Iris pigment epithelial cell (primary cell): ENCODE measurements around the gene ANKS3.

ENCODE experiments used
- DNase-seq: peaks from one replicate; pipeline ENCODE4 v3.0.0-alpha.2; 2011; ENCODE audit warnings: low read depth

Gene ANKS3

DNA sequence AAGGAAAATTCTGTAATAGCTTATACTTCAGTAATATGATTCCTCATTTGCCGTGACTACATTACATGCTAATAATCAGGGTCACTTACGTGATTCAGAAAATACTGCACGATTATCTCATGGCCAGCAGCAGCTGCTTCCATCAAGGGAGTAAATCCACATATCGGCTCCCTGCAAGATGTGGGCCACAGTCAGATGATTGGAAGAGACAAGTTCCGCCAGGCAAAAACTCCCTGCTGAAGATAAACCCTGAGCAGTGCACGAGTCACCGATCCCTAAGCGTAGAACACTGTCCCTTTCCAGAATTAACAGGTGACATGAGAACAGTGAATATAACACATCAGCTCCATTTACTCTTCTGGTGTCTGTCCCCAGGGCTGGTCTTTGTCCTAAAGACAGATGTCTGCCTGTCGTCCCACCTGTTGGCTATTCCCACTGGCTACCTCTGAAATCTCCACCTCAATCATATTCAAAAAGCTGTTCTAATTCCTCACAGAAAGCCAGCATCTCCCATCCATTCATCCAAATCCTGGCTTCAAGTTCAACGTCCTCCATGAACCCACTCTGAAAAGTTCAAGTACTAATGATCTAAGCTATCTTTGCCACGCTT lies 9.3 kb downstream of the ANKS3 start:
- DNase-seq: no peak

DNA sequence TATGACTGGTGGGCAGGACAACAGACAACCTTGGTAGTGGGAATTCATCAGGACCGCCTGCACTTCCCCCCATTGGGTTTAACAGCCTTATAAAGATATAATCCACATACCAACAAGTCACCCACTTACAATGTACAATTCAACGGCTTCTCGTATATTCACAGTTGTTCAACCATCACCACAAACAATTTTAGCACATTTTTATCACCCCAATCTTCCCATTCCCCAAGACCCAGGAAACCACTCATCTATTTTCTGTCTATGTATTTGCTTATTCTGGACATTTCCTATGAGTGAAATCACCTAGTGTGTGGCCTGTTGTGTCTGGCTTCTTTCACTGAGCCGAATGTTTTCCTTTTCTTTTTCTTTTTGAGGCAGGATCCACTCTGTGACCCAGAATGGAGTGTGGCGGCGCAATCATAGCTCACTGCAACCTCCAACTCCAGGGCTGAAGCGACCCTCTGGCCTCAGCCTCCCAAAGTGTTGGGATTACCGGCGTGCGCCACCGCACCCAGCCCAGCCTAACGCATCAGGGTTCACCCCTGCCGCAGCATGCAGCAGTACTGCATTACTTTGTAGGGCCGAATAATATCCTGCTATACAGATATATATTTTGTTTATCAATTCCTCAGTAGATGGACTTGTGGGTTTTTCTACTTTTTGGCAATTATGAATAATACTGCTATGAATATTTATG lies 10.9 kb downstream of the ANKS3 start:
- DNase-seq: no peak

DNA sequence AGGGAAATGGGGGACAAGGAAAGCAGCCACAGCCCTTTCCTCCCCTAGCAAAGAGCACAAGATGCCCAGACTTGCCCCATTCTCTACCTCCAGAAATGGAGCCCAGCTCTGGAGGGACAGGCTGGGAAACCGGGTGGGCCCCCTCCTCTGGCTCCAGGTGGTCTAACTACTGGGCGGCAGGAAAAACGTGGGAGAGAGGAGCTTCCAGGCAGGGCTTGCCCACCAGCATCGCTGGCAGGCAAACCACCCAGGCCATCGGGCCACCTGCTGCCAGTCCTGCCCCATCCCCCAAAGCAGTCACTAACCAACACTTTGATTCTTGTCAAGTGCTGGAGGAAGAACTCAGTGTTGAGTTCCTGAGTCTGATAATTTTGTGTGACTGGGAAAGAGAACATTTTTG lies 15.6 kb downstream of the ANKS3 start:
- no peak for DNase-seq

DNA sequence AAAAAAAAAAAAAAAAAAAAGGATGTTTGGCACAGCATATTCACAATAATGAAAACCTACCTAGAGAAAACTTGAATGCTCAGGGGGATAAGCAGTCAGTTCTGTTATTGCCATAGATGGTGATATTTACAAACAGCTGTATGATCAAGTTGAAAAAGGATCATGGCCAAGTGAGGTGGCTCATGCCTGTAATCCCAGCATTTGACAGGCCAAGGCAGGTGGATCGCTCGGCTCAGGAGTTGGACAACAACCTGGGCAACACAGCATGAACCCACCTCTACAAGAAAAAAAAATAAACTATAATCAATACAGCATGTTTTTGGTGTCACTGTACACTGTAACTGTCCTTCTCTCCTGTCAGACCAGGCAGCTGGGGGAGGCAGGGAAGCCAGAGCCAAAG lies 19.1 kb downstream of the ANKS3 start:
- DNase-seq: no peak

DNA sequence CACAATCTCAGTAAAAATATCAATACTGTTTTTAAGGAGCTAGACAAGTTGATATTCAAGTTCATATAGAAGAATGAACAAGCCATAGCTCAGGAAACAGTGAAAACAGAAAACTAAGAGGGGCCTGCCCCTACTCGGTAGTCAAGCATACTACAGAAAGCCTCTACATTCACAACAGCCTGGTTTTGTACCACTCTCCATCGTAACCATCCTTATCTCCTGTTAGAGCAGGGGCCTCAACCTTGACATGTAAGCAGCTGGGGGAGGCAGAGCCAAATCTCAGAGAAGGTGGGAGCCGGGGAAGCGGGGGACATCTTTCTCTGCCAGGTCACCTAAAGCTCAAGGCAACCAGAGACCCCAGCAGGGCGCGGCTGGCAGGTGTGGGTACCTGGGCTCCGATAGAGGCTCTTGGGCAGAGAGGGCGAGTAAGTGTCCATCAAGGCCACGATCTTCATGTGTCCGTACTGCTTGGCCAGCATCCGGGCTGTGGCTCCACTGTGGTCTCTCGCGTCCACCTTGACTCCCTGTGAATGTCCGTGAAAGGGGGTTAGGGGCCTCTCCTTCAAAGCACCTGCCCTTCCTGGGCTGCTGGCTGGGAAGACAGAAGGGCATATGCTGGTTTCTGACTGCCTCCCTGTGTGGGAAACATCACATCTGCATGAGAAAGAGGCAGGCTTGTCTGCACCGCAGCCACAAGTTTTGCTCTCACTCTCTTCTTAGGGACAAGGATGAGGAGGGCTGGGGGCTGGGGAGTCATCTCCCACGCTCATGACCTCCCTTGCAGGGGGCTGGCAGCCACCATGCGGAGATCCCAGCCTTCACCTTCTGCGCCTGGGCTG lies 20.2 kb downstream of the ANKS3 start:
- no peak for DNase-seq

DNA sequence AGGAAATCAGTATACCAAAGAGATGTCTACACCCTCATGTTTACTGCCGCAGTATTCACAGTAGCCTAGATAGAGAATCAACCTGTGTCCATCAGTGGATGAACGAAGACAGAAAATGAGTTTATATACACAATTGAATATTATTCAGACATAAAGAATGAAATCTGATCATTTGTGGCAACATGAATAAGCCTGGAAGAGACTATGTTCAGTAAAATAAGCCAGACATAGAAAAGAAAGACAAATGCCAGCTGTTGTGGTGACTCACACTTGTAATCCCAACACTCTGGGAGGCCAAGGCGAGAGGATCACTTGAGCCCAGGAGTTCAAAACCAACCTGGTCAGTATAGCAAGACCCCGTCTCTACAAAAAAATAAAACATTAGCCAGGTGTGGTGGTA lies 24.6 kb downstream of the ANKS3 start:
- peak; percentile 63 for DNase-seq

DNA sequence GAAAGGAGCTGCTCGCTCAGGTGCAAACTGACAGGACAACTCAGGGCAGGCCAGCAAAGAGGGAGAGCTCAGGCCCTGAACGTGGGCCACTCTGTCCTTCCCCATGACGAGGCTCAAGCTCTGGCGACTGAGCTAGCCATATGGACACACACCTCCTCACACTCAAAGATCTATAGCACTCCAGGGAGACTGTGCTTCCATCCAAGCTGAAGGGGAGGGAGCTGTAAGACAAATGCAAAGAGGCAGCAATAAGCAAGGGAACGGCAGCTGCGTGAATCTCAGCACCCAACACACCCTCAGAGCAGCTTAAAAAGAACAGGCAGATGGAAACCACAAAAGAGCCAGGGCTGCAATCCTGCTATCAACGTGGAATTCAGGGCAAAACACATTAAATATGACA lies 27.2 kb downstream of the ANKS3 start:
- DNase-seq: no peak

DNA sequence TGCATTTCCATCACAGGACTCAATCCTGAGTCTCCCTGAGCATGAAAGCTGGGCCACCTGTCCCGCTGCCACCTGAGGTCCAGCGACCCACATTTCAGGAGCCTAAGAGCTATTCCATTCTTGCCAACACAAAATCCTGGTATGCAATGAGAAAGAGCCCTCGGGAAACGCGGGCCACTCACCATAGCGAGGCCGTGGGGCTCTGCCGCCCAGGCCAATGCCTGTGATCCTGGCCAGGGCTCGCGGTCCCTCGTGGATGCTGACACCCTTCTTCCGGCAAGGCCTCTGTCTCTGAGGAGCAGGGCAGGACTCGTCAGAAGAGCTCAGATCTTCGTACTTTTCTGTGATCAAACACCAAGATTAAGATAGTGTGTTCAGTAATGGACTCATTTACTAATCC lies 29.2 kb downstream of the ANKS3 start:
- DNase-seq: no peak

DNA sequence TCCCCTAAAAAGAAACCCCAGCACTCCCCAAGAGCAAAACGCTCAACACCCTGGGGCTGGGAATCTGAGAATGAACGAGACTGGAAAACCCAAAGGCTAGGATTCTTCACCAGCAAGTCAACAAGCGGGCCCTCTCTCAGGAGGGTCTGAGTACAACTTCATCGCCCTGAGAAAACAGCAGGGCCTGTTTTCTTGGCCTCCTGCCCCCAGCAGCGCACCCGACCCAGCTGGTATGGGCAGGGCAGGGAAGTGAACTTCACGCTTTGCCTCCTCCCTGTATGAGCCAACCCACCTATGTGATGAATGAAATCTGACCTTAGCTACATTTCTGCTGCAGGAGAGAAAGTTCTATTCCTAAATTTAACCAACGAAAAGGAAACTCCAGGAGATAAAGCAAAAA lies 29.6 kb downstream of the ANKS3 start:
- no peak for DNase-seq

DNA sequence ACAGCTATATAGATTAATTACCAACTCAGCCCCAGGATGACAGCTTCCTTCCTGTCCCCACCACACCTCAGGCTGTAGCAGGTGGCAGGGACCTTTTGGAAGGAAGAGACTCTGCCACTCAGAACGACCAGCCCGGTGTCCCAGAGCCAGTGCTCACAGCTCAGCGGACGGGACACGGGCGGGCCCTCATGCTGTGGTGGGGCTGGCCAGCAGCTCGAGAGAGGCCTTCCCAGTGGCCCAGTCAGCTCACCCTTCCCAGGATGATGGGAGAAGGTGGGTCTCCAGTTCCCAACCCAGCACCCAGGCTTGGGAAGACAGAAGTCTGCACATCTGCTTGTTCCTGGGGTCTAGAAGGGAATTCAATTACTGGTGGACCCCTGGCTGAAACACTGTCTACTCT lies 30.2 kb downstream of the ANKS3 start:
- no peak for DNase-seq

DNA sequence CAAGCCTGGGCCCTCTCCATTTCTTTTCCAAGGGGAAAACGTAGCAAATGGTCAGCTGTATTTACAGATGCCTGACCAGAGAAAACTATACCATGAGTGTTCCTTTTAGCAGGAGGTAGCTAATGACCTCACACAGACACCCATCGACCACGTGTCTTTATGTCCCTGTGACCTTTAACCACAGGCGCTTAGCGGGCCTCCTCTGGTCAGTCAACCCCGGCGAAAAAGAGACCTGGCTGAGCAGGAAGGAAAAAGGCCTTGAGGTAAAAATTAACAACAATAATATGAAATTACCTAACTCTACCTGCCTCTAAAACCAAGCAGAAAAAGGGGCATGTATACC lies 31.6 kb downstream of the ANKS3 start:
- DNase-seq: no peak

DNA sequence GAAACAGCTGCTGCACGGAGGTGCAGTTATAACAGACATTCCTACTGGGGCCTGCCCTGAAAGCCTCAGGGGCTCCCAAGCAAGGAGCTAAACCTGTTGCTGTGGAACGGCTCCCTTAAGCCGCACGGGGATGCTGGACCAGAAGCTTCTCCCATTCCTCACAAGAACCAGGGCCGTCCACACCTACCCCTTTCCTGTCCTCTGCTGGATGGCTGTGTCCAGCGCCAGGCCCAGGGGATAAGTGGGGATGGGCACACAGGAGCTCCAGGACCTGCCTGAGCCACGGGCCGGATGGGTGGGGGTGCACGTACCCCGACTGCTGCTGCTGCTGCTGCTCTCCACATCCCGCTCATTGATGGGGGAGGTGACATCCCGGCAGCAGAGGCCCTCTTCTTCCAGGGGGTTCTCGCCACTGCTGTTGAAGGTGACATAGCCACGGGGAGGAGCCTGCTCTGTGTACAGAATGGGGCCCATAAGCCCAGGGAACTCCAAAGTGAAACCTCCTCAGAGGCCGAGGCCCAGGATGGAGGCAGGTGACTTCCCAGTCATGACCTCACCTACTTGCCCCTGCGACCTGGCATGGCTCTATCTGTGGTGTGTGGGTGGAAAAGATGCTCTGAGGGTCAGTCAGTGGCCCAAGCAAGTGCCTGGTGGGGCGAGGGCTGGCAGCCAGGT lies 32.1 kb downstream of the ANKS3 start:
- no peak for DNase-seq

DNA sequence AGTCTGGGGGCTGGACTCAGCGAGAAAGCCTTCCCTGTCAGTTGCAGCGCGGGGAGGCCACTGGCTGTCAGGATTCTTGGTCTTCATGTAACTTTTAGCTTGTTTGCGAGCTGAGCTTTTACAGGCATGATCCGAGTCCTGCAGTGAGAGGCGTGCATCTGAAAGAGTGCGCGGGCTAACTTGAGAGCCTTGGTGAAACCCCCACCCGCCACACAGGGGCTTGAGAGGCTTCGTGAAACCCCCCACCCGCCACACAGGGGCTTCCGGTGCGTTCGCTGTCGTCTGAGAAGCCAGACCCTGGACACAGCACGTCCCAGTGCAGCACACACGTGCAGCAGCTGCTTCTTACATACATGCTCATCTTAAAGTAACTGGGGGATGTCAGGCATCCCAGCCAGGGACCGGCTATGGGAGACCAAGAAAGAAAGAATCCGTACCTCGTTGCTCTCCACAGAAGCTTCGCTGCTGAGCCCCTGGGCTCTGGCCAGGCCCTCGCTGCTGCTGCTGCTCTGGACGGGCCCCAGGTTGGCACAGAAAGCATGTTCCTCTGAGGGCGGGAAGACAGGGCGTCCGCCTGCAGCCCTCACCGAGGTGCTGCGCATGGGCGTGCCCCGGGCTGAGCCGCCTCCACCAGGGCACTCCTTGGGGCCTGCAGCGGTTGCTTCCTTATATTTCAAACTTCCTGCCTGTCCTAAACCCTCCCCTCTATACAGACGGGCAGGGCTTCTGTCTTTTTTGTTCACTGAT lies 32.9 kb downstream of the ANKS3 start:
- no peak for DNase-seq

DNA sequence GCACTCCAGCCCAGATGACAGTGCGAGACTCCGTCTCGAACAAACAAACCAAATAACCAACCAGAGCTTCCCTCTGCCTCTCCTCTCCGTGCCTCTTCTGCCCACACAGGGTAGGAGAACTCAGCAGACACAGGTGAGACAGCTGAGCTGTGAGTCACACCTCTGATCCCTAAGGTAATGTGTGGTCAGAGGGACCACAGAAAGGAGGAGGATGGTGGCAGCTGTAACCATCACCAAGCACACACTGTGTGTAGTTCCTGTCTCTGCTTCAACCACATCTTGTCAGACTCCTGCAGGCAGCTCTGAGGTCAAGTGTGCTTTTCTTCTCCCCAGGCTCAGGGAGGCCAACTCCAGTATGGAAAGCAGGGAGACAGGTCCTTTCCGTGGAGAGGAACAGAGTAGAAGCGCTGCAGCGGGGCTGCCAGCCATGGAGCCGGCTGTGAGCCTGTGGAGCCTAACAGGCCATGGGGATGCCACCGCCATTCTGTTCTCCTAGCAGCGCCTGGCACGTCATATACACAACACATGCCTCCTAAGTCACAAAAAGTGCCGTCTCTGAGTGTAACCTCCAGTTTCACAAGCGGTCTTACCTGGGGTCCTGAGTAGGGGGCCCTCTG lies 33.6 kb downstream of the ANKS3 start:
- DNase-seq: no peak

DNA sequence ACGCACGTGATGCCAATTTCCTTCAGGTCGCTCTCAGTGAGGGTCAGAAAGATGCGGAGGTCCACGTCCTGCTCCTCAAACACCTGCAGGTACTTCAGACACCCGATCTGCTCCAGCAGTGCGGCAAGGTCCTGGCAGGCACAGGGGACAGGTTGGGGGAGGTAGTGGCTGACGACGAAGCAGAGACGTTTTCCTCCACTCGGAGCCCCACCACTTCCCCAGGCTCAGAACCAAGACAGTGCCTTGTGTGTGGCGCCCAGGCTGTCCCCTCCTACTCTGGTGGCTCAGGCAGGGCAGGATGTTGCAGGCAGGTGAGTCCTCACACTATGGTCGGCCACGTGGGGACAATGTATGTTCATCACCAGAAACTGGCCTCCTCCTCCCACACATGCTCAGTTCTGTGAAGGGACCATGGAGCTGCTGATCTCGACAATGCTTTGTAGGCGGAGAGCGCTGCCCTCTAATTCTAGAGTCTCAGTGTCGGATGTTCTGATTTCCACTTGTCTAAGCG lies 35.0 kb downstream of the ANKS3 start:
- DNase-seq: no peak

DNA sequence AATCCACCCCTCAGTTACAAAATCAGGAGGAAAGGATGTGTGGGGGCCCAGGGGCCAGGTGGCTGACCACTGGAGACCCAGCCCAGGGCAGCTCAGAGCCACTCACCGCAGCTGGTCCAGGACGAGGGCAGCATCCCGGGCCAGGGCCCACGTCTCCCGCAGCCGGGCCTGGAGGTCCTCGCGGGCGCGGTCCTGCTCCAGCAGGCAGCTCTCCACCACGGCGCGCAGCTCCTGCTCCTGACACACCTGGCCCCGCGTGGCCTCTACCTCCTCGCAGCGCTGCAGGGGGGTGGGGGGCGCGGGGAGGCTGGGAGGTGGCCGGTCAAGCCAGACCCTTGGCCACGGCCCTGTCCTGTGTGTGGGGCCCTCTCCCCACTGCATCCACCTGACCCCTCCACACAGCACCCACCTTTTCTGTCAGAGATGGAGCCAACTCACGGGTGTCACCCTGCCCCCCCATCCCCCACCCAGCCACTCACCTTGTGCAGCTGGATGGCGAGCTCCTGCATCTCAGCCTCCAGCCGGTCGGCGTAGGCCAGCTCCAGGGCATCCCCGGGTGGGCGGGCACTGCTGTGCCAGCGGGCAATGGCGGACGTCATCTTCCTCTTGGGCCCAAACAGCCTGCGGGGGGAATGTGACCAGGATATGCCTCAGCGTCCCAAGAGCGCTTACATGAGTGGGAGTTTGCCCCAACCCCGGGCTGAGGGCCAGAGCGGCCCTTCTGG lies 35.6 kb downstream of the ANKS3 start:
- no peak for DNase-seq

DNA sequence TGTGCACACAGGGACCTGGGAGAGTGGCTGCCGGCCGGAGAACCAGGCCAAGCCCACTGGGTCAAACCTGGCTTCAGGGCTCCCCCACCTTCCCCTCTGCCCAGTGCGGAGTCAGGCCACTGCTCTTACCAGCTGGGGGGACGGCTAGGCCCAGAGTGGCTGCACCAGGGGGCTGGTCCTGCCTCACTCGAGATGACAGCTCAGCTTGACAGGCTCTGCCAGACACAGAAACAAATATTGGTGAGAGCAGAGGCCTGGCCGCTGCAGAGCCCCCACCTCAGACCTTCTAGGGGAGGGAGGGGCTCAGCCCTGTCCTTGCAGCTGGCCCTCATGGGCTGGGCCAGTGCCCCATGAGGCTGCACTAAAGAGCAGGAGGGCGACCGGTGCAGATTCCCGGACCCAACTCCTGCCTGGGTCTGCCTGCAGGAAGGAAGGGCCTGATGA lies 36.2 kb downstream of the ANKS3 start:
- no peak for DNase-seq

DNA sequence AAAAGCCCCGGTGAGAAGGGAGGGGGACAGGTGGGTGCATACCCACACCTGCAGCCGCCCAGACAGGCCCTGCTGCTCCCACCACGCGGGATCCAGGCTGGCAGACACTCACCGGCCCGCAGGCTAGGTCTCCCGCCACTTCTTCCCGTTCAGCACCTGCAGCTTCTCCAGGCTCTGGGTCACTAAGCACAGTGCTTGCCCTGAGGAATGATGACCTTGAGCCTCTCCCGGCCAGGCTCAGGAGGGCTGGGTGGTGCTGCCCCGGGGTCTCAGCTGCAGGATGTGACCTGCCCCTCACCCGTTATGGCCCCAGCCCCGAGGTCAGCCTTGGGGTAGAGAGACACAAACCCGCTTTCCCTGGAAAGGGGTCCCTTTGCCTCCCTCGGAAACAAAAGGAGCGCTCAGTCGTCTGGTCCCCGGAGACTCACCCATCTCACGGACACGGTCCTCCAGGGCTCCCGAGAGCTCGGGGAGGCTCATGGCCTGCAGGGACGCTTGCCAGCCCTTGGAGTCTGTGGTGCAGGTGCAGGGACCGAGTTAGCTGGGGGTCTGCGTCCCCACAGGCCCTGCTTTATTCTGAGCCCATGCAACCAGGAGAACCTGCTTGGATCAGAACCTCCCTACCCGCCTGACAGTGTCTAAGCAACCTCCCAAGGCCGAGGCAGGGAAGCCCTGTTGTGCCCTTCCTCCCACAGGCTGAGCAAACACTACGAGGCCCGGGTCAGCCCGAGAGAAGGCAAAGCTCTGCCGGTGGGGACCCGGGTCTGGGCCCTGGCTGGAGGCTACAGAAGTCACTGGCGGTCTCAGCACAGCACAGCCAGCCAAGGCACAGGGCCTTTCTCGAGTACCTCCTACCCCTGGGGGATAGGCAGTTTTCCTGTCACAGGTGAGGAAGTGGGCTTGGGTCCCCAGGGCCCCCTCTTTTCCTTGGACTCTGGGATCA lies 36.9 kb downstream of the ANKS3 start:
- no peak for DNase-seq

DNA sequence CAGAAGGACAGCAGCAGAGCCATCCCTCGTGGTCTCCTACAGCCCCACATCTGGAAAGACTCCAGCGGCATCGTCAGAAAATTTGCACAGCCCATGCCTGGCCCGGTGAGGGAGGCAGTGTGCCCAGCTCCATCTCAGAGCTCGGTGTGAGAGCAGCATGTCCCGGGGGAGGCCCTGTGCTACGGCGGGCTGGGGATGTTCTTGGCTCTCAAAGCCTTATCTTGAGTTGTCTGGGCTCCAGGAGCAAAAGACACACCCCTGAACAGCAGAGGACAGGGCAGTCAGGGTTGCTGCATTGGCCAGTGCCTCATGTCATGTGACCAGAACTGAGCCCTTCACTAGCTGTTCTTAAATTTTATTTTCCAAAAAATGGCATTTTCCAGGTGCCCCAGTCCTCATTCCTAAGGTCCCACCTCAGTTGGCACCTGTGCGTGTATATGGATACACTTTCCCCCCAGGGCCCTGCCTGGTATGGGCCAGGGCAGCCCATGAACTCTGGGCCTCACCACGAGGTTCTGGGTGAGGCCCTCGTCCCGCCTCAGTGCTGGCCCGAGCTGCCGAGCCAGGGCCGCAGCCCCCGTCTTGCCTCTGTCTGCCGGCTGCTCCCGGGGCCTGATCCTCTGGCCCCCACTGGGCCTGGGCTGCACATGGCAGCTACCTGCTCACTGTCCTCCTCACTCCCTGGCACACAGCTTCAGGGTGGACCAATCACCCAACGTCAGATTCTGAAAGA lies 37.7 kb downstream of the ANKS3 start:
- no peak for DNase-seq
